Fibroblast of lung (primary cell): ENCODE results near the gene TEKT3. TPM values are rescaled to one million over a fixed set of nuclear protein-coding genes. Genes with fewer than 3 reads are reported as not detected.
A peak's percentile ranks its signal among the peaks of the same experiment; 100 is the strongest.

Experiments used
- DNase-seq, 2 donors: peaks; one replicate each; pipeline versions ENCODE4 v3.0.0 to v3.0.0-alpha.2; 2010; ENCODE audit warnings: low read depth in 2 of 2
- H2AFZ ChIP-seq: 2 replicates; pipeline ENCODE4 v1.5.1; 2012; ENCODE audit warnings: low read length, control low read depth, inconsistent platforms
- H3K27ac ChIP-seq: 2 replicates; pipeline ENCODE4 v1.5.1; 2011; ENCODE audit warnings: low read length, control low read depth; ENCODE audit not compliant: insufficient read depth
- H3K27me3 ChIP-seq: 2 replicates; pipeline ENCODE4 v1.5.1; 2011; ENCODE audit warnings: mild to moderate bottlenecking, low read length; ENCODE audit not compliant: control insufficient read depth, insufficient read depth
- H3K36me3 ChIP-seq: 2 replicates; pipeline ENCODE4 v1.5.1; 2011; ENCODE audit warnings: low read length; ENCODE audit not compliant: control insufficient read depth, insufficient read depth
- H3K4me1 ChIP-seq: 2 replicates; pipeline ENCODE4 v1.5.1; 2011; ENCODE audit warnings: low read length; ENCODE audit not compliant: control insufficient read depth, insufficient read depth; ENCODE audit errors: extremely low read depth
- H3K4me2 ChIP-seq: 2 replicates; pipeline ENCODE4 v1.5.1; 2011; ENCODE audit warnings: low read length, control low read depth; ENCODE audit not compliant: insufficient read depth; ENCODE audit errors: extremely low read depth
- H3K4me3 ChIP-seq, 4 experiments: fragments of 200-600 bp in 1 of 4; sonication (generic) in 1 of 4; replicated peaks in 1 of 4; 2 replicates each; pipeline ENCODE4 v1.5.1; 2011 to 2016; ENCODE audit warnings: low read length in 4 of 4, low read depth in 3 of 4, mild to moderate bottlenecking in 3 of 4, control low read depth in 2 of 4, inconsistent platforms in 1 of 4, mixed read lengths in 1 of 4; ENCODE audit not compliant: insufficient read depth in 1 of 4; ENCODE audit errors: control extremely low read depth in 1 of 4
- H3K79me2 ChIP-seq: 2 replicates; pipeline ENCODE4 v1.5.1; 2012; ENCODE audit warnings: mild to moderate bottlenecking, low read length, inconsistent platforms; ENCODE audit not compliant: control insufficient read depth, insufficient read depth
- H3K9ac ChIP-seq: 2 replicates; pipeline ENCODE4 v1.5.1; 2011; ENCODE audit warnings: mild to moderate bottlenecking, low read length, control low read depth; ENCODE audit not compliant: insufficient read depth
- H3K9me3 ChIP-seq: 2 replicates; pipeline ENCODE4 v1.5.1; 2012; ENCODE audit warnings: low read depth, low read length; ENCODE audit not compliant: control insufficient read depth, insufficient read depth
- H4K20me1 ChIP-seq: 2 replicates; pipeline ENCODE4 v1.5.1; 2011; ENCODE audit warnings: low read length; ENCODE audit not compliant: control insufficient read depth, insufficient read depth; ENCODE audit errors: extremely low read depth
- EZH2 ChIP-seq: IDR thresholded peaks from 2 replicates; pipeline ENCODE4 v1.5.1; 2012; ENCODE audit warnings: low read length, control low read depth, mild to moderate bottlenecking; ENCODE audit errors: missing control alignments
- polyA minus RNA-seq: library from RNA; depleted of rRNA, polyadenylated mRNA; stranded (reverse); fragments of >200 nt; gene quantifications from 2 replicates; pipeline ENCODE4 v1.2.3, GENCODE V29; 2011; ENCODE audit warnings: low replicate concordance
- polyA plus RNA-seq, 2 donors: library from polyadenylated mRNA; depleted of rRNA in 1 of 2; stranded (reverse) in 1 of 2; unstranded in 1 of 2; fragments of >200 nt; gene quantifications; 2 replicates each; pipeline ENCODE4 v1.2.1, GENCODE V29; 2011 to 2012; ENCODE audit warnings: missing spikeins in 1 of 2
- total RNA-seq: library from RNA; depleted of rRNA; stranded (reverse); fragments of >200 nt; gene quantifications from 2 replicates; pipeline ENCODE4 v1.2.1, GENCODE V29; 2014
- TF ChIP-seq, protein P1 (sequence below), 2 donors: IDR thresholded peaks in 1 of 2; conservative IDR thresholded peaks in 1 of 2; 1 replicate in 1 of 2; 2 replicates in 1 of 2; pipeline ENCODE4 v1.5.1; 2011 to 2012; ENCODE audit warnings: low read length in 2 of 2, control low read depth in 1 of 2, inconsistent platforms in 1 of 2, low read depth in 1 of 2, mild to moderate bottlenecking in 1 of 2

Gene TEKT3
- total RNA-seq, result 0.33 and 0.77 TPM in 2 replicates
- 0.19 and 0.52 TPM in 2 replicates for polyA plus RNA-seq
- 0.59 TPM in 1 of 2 replicates, not detected in the other for polyA plus RNA-seq (2012)
- polyA minus RNA-seq, result not detected in 2 replicates

DNA sequence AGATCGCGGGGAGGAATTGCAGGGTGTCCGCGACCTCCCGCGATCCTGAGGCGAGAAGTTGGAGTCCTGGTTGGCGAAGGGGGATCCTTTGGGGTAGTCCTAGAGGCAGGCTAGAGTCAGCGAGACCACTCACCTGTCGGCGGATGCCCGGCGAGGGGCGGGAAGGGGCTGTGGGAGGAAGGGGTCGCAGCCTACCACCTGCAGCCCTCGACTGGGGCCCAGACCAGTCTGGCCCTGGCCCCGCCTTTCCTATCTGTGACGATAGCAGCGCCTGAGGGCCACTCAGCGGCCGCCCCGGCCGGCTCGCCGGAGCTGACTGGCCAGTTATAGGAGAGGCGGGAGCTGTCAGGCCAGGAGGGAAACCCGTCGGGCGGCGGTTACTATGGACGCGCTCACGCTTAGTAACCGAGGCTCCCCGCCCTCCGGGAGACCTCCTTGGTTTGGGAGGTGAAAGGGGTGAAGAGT, at the start of gene TEKT3:
TSS of gene TEKT3 (minus strand) at position 213 of the 465 bp plus-strand sequence. CDS start 10,012 bp downstream, outside the sequence.
- Histone ChIP-seq H3K4me2 (peak within 1 kb of the TSS; percentile 89), H2AFZ (peak within 1 kb of the TSS; percentile 81), H3K4me1 (no peaks in the 10 kb centered on the region), H3K27ac (no peak within 1 kb of the TSS), H4K20me1 (no peaks in the 10 kb centered on the region), H3K27me3 (peaks cover 19% of the 10 kb centered on the region), H3K36me3 (no peaks in the 10 kb centered on the region), H3K9me3 (no peaks in the 10 kb centered on the region), H3K9ac (no peak within 1 kb of the TSS), H3K79me2 (no peaks in the 10 kb centered on the region), H3K4me3 (peak within 1 kb of the TSS; percentile 34 to 66 (median 52))
- peak; percentile 66 to 73 for DNase-seq
- peak; percentile 42 for TF ChIP-seq EZH2
- TF ChIP-seq, protein P1, sequence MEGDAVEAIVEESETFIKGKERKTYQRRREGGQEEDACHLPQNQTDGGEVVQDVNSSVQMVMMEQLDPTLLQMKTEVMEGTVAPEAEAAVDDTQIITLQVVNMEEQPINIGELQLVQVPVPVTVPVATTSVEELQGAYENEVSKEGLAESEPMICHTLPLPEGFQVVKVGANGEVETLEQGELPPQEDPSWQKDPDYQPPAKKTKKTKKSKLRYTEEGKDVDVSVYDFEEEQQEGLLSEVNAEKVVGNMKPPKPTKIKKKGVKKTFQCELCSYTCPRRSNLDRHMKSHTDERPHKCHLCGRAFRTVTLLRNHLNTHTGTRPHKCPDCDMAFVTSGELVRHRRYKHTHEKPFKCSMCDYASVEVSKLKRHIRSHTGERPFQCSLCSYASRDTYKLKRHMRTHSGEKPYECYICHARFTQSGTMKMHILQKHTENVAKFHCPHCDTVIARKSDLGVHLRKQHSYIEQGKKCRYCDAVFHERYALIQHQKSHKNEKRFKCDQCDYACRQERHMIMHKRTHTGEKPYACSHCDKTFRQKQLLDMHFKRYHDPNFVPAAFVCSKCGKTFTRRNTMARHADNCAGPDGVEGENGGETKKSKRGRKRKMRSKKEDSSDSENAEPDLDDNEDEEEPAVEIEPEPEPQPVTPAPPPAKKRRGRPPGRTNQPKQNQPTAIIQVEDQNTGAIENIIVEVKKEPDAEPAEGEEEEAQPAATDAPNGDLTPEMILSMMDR (conservative IDR thresholded peaks at IDR 0.05 in 1 of 2, IDR thresholded peaks at IDR 0.05 in 1 of 2; ENCODE audit: low read depth in 1 of 2, low read length in 2 of 2), result no peak

DNA sequence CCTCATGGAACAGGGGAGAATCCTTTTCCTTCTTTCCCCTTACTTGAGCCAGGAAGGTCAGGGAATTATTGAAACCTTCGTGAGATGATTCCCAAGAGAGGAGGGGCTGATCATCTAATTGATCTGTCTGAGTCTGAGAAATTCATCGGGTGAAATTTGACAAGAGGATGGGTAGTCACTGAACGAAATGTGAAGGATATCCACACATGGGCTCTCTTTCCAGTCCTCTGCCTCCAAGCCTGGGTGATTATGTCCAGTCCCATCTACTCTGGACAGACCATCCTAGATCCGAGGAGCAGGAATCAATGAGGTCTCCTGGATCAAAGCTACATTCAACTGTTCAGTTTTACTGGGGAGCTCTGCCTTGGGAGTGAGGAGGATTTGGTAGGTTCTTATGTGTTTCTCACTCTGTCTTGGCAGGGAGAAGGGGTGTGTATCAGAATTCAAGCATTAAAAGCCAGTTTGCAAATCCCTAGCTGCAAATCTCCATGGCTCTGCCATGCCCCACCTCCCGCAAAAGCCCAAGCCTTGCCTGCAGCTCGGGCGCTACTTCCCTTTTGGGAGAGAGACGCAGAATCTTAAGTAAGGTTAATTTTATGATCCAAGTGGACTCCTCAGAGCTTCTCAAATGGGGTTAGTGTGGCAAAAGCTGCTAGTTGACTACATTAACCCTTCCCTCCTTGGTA, 47.1 kb upstream of the TEKT3 start:
- H3K4me3 ChIP-seq, result no peak overlapping the region
- DNase-seq, result no peak

DNA sequence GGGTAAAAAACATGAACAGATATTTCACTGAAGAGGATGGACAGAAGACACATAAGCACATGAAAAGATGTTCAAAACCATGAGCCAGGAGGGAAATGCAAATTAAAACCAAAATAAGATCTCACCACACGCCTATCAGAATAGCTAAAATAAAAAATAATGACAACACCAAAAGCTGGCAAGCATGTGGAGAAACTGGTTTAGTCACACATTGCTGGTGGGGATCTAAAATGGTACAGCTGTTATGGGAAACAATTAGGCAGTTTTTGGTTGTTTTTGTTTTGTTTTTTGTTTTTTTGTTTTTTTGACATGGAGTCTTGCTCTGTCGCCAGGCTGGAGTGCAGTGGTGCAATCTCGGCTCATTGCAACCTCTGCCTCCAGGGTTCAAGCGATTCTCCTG, 44.7 kb upstream of the TEKT3 start:
- Histone ChIP-seq H4K20me1 (no peaks in the 10 kb centered on the region), H3K79me2 (no peaks in the 10 kb centered on the region), H3K36me3 (no peaks in the 10 kb centered on the region), H3K27me3 (no peaks in the 10 kb centered on the region), H3K4me1 (peaks cover 7% of the 10 kb centered on the region), H2AFZ (no peak overlapping the region), H3K27ac (no peak overlapping the region), H3K9ac (no peak overlapping the region), H3K4me3 (no peak overlapping the region), H3K4me2 (no peak overlapping the region), H3K9me3 (no peaks in the 10 kb centered on the region)
- TF ChIP-seq EZH2, result no peak
- TF ChIP-seq, protein P1 (conservative IDR thresholded peaks at IDR 0.05 in 1 of 2, IDR thresholded peaks at IDR 0.05 in 1 of 2; ENCODE audit: low read depth in 1 of 2, low read length in 2 of 2), result no peak
- no peak for DNase-seq

More for the DNA sequence above, 47.1 kb upstream of the TEKT3 start:
- Histone ChIP-seq H3K4me1 (peaks cover 11% of the 10 kb centered on the region), H3K9ac (no peak overlapping the region), H2AFZ (no peak overlapping the region), H3K79me2 (no peaks in the 10 kb centered on the region), H3K27ac (no peak overlapping the region), H3K27me3 (no peaks in the 10 kb centered on the region), H3K4me2 (no peak overlapping the region), H4K20me1 (no peaks in the 10 kb centered on the region), H3K36me3 (no peaks in the 10 kb centered on the region), H3K9me3 (no peaks in the 10 kb centered on the region)
- no peak for TF ChIP-seq EZH2
- TF ChIP-seq, protein P1 (conservative IDR thresholded peaks at IDR 0.05 in 1 of 2, IDR thresholded peaks at IDR 0.05 in 1 of 2; ENCODE audit: low read depth in 1 of 2, low read length in 2 of 2), result no peak
